ENCODE results near the gene AGAP1. TPM values are rescaled to one million over a fixed set of nuclear protein-coding genes. Genes with fewer than 3 reads are reported as not detected.

AGAP1 gene
- total RNA-seq, 4 donors from 2014 or later: 7.2 to 19.6 (median 15.2) TPM

DNA sequence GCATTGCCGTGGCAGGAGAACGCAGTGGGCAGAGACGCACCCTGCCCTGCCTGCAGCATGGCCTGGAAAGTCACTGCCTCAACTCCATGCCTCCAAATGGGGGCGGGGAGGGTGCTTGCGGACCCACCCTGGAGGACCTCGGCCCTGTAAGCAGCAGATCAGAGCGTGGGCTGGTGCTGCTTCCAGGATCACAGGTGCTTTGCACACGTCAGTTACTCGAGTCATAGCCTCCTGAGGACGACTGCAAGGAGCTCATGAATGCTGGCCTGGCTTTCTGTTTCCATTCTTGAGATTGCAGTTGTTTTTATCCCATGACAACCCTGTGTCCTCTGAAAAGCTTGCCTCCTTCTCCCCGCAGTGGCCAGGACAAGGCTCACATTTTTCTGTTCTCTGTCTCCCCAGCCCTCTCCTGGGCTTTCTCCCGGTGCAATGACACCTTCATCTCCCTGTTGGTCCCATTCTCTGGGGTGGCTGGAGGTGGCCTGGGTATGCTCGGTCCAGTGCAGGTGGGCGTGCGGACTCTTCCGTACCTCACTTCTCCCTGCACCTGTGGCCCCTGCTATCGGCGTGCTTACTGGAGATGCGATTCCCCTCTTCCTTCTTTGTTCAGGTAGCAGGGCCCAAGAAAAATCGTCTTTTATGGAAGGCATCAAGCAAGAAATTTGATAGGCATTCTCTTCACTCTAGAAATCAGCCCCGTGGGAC is 466.3 kb downstream of the AGAP1 start:
- TF ChIP-seq, protein P1, sequence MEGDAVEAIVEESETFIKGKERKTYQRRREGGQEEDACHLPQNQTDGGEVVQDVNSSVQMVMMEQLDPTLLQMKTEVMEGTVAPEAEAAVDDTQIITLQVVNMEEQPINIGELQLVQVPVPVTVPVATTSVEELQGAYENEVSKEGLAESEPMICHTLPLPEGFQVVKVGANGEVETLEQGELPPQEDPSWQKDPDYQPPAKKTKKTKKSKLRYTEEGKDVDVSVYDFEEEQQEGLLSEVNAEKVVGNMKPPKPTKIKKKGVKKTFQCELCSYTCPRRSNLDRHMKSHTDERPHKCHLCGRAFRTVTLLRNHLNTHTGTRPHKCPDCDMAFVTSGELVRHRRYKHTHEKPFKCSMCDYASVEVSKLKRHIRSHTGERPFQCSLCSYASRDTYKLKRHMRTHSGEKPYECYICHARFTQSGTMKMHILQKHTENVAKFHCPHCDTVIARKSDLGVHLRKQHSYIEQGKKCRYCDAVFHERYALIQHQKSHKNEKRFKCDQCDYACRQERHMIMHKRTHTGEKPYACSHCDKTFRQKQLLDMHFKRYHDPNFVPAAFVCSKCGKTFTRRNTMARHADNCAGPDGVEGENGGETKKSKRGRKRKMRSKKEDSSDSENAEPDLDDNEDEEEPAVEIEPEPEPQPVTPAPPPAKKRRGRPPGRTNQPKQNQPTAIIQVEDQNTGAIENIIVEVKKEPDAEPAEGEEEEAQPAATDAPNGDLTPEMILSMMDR (IDR thresholded peaks at IDR 0.05): no peak
- no peak for TF ChIP-seq POLR2A (IDR thresholded peaks at IDR 0.05)

DNA sequence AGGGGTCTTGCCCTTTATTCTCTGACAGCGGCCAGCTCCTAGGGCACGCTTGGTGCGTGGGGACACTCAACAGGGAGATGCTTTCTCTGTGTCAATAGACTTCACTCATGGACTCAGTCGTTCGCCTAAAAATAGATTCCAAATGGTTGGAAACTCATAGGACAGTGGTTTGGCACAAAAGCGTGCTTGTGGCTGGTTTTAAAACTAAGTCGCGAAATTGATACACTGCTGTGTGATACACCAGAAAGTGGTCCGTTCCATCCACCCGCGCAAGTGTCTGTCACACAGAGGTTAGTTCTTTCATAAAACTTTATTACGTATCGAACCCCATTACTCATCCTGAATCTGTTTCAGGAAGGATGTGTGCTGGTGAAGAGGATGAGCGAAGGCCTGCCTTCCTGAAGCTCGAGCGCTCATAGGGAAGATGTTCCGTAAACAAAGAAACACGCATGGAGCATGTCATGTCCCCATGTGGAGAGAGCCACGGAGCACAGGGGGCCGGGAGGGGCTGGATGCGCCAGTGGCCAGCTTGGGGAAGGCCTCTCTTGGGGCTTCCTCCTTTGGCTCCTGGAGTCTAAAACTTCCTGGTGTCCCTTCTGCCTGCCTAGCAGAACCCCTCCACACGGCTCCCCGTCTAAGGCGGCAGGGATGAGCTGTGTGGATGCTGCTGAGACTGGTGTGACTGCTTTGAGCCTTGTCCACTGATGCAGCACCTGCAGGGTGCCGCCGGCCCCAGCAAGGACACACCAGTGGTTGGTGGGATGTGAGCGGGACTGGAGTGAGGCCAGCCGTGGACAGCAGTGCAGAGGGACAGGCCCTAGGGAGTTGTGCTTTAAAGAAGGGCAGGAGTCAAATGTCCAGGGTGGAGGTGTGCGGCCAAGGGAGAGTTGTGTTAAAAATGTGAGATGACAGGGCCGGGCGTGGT is 467.1 kb downstream of the AGAP1 start:
- WGBS, 2 donors: 93 to 95% methylated on average over 25 to 29 of the region's 31 CpGs
- no peaks in the 10 kb centered on the region for H3K9me3 ChIP-seq
- no peak overlapping the region for H3K4me3 ChIP-seq
- no peaks in the 10 kb centered on the region for H3K4me1 ChIP-seq
- H3K27me3 ChIP-seq: no peaks in the 10 kb centered on the region
- DNase-seq: no peak
- TF ChIP-seq POLR2A (IDR thresholded peaks at IDR 0.05): no peak
- TF ChIP-seq, protein P1 (IDR thresholded peaks at IDR 0.05): no peak
- intact Hi-C loops (cut with DNase I): no loop called here
- no peak overlapping the region for H3K27ac ChIP-seq
- H3K36me3 ChIP-seq: no peaks in the 10 kb centered on the region

More for the DNA sequence above, 466.3 kb downstream of the AGAP1 start:
- no peak for DNase-seq
- no peak overlapping the region for H3K27ac ChIP-seq
- peaks cover 0 to 1% (median 0%) of the 10 kb centered on the region in 3 donors for H3K36me3 ChIP-seq
- intact Hi-C loops (cut with DNase I): no loop called here
- H3K4me1 ChIP-seq: no peaks in the 10 kb centered on the region
- H3K4me3 ChIP-seq: no peak overlapping the region
- 91 to 92% methylated on average over 14 to 16 of the region's 21 CpGs for WGBS, 2 donors
- H3K27me3 ChIP-seq: no peaks in the 10 kb centered on the region
- no peaks in the 10 kb centered on the region for H3K9me3 ChIP-seq

- Histone ChIP-seq H3K4me1 (no peaks in the 10 kb centered on the region), H3K9me3 (no peaks in the 10 kb centered on the region), H3K27me3 (no peaks in the 10 kb centered on the region), H3K4me3 (no peak overlapping the region), H3K36me3 (no peaks in the 10 kb centered on the region), H3K27ac (no peak overlapping the region)
- intact Hi-C loops (cut with DNase I): no loop called here
- no peak for DNase-seq
- no peak for TF ChIP-seq POLR2A (IDR thresholded peaks at IDR 0.05)
- 92% methylated on average over 11 to 12 of the region's 12 CpGs for WGBS, 2 donors
Observed at GRCh38 chr2:235961711-235962110, 467.9 kb downstream of the AGAP1 start.

- DNase-seq: no peak
- no peak overlapping the region for H3K27ac ChIP-seq
- no peak overlapping the region for H3K4me3 ChIP-seq
- no peaks in the 10 kb centered on the region for H3K9me3 ChIP-seq
- intact Hi-C loops (cut with DNase I): no loop called here
- WGBS, 2 donors: 91 to 96% methylated on average over 17 of the region's 17 CpGs
- H3K27me3 ChIP-seq: no peaks in the 10 kb centered on the region
- no peaks in the 10 kb centered on the region for H3K4me1 ChIP-seq
- TF ChIP-seq, protein P1 (IDR thresholded peaks at IDR 0.05): no peak
- TF ChIP-seq POLR2A (IDR thresholded peaks at IDR 0.05): no peak
- peaks cover 0 to 11% (median 5%) of the 10 kb centered on the region in 3 donors for H3K36me3 ChIP-seq
Observed at GRCh38 chr2:235963853-235964577, 470.2 kb downstream of the AGAP1 start.

DNA sequence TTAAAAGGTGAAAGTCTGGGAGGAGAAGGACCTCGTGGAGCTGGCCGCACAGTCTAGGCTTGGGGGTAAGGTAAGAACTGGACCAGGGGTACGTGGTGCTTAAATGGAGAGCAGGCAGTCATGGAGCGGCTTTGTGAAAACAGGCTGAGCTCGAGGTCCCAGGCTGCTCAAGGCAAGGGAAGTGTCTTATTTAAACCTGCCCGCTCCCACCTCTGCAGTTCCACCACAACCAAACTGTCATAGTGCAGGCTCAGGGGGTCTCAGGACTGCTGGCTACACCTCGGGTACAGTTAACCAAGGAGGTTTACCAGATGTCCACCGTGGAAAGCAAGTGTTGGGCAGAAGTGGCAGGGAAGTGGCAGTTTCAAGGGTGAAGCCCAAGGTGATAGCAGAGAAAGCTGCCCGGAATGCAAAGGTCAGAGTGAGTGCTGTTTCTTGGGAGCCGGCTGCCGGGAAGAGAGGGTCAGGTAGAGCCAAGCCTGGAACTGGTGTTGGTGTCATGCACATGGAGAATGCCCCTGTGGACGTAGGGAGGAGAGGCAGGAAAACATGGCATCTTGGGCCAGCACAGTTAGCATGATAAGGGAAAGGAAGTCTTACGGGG is 471.0 kb downstream of the AGAP1 start:
- WGBS, 2 donors: 76 to 82% methylated on average over 12 to 13 of the region's 13 CpGs
- Histone ChIP-seq H3K27ac (no peak overlapping the region), H3K9me3 (no peaks in the 10 kb centered on the region), H3K4me1 (no peaks in the 10 kb centered on the region), H3K36me3 (peaks cover 0 to 19% (median 5%) of the 10 kb centered on the region in 3 donors), H3K27me3 (no peaks in the 10 kb centered on the region), H3K4me3 (no peak overlapping the region)
- DNase-seq: no peak
- intact Hi-C loops (cut with DNase I): no loop called here
- TF ChIP-seq POLR2A (IDR thresholded peaks at IDR 0.05): no peak
- TF ChIP-seq, protein P1 (IDR thresholded peaks at IDR 0.05): no peak
